ENCODE measurements around the gene ARHGEF11. TPM values are rescaled to one million over a fixed set of nuclear protein-coding genes. Genes with fewer than 3 reads are reported as not detected.

ARHGEF11 gene
- total and polyA plus RNA-seq, 9 of the 15 experiments (the other 6 are each of a cell fraction or from before 2014, with no cell fraction given): 0.14 to 15.5 (median 9.0) TPM

DNA sequence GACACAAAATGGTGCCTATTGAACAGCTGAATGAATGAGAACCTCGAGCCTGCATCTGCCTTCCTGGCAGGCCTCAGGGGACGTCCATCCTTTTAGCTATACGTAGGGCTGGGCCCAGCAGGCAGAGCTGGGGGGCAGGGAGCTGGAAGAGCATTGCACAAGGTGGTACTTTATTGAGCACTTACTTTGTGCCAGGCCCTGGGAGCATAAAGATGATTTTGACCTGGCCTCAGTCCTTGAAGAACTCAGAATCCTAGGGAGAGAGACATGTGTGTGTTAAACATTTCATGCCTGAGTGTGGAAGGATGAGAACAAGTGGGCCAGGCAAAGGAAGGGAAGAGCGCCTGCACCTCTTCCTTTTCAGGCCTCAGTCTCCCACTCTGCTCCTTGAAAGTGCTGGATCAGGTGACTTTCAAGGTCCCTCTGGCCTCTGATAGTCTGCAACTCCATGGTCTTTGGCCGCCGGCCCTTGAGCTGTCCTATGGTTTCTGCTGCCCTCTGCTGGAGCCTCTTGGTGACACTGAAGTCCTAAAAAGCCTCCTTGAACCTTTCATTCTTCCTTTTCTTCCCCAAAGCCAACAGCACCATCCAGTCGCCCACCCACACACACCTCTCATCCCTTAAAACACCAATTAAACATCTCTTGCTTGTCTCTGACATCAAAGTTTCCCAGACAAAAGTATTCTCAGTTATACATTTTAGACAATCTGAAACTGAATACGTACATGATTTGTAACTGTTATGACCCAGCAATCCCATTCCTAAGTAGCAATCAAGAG, 155.6 kb downstream of the ARHGEF11 start (continued):
- no peak for TF ChIP-seq MYNN (IDR thresholded peaks at IDR 0.05)
- TF ChIP-seq MYNN (CRISPR knock-in tag; IDR thresholded peaks at IDR 0.05): no peak
- TF ChIP-seq MAZ (CRISPR knock-in tag; conservative IDR thresholded peaks at IDR 0.05 in 1 of 2, IDR thresholded peaks at IDR 0.05 in 1 of 2): peak in 1 of 2 experiments; percentile 62; a peak in 2 of 4 replicates
- TF ChIP-seq, protein P1, sequence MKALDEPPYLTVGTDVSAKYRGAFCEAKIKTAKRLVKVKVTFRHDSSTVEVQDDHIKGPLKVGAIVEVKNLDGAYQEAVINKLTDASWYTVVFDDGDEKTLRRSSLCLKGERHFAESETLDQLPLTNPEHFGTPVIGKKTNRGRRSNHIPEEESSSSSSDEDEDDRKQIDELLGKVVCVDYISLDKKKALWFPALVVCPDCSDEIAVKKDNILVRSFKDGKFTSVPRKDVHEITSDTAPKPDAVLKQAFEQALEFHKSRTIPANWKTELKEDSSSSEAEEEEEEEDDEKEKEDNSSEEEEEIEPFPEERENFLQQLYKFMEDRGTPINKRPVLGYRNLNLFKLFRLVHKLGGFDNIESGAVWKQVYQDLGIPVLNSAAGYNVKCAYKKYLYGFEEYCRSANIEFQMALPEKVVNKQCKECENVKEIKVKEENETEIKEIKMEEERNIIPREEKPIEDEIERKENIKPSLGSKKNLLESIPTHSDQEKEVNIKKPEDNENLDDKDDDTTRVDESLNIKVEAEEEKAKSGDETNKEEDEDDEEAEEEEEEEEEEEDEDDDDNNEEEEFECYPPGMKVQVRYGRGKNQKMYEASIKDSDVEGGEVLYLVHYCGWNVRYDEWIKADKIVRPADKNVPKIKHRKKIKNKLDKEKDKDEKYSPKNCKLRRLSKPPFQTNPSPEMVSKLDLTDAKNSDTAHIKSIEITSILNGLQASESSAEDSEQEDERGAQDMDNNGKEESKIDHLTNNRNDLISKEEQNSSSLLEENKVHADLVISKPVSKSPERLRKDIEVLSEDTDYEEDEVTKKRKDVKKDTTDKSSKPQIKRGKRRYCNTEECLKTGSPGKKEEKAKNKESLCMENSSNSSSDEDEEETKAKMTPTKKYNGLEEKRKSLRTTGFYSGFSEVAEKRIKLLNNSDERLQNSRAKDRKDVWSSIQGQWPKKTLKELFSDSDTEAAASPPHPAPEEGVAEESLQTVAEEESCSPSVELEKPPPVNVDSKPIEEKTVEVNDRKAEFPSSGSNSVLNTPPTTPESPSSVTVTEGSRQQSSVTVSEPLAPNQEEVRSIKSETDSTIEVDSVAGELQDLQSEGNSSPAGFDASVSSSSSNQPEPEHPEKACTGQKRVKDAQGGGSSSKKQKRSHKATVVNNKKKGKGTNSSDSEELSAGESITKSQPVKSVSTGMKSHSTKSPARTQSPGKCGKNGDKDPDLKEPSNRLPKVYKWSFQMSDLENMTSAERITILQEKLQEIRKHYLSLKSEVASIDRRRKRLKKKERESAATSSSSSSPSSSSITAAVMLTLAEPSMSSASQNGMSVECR (CRISPR knock-in tag; IDR thresholded peaks at IDR 0.05): no peak
- TF ChIP-seq MIER1 (IDR thresholded peaks at IDR 0.05; ENCODE audit: low read depth): no peak
- TF ChIP-seq, protein P2, sequence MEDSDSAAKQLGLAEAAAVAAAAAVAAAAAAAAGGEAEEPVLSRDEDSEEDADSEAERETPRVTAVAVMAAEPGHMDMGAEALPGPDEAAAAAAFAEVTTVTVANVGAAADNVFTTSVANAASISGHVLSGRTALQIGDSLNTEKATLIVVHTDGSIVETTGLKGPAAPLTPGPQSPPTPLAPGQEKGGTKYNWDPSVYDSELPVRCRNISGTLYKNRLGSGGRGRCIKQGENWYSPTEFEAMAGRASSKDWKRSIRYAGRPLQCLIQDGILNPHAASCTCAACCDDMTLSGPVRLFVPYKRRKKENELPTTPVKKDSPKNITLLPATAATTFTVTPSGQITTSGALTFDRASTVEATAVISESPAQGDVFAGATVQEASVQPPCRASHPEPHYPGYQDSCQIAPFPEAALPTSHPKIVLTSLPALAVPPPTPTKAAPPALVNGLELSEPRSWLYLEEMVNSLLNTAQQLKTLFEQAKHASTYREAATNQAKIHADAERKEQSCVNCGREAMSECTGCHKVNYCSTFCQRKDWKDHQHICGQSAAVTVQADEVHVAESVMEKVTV (CRISPR knock-in tag; IDR thresholded peaks at IDR 0.05): peak; percentile 89
- TF ChIP-seq, protein P3, sequence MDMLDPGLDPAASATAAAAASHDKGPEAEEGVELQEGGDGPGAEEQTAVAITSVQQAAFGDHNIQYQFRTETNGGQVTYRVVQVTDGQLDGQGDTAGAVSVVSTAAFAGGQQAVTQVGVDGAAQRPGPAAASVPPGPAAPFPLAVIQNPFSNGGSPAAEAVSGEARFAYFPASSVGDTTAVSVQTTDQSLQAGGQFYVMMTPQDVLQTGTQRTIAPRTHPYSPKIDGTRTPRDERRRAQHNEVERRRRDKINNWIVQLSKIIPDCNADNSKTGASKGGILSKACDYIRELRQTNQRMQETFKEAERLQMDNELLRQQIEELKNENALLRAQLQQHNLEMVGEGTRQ (CRISPR knock-in tag; IDR thresholded peaks at IDR 0.05): peak; percentile 73
- TF ChIP-seq, protein P4, sequence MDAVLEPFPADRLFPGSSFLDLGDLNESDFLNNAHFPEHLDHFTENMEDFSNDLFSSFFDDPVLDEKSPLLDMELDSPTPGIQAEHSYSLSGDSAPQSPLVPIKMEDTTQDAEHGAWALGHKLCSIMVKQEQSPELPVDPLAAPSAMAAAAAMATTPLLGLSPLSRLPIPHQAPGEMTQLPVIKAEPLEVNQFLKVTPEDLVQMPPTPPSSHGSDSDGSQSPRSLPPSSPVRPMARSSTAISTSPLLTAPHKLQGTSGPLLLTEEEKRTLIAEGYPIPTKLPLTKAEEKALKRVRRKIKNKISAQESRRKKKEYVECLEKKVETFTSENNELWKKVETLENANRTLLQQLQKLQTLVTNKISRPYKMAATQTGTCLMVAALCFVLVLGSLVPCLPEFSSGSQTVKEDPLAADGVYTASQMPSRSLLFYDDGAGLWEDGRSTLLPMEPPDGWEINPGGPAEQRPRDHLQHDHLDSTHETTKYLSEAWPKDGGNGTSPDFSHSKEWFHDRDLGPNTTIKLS (IDR thresholded peaks at IDR 0.05; ENCODE audit: borderline replicate concordance, low read depth): peak; percentile 26; the same call in 1 of the 2 replicates
- TF ChIP-seq, protein P5, sequence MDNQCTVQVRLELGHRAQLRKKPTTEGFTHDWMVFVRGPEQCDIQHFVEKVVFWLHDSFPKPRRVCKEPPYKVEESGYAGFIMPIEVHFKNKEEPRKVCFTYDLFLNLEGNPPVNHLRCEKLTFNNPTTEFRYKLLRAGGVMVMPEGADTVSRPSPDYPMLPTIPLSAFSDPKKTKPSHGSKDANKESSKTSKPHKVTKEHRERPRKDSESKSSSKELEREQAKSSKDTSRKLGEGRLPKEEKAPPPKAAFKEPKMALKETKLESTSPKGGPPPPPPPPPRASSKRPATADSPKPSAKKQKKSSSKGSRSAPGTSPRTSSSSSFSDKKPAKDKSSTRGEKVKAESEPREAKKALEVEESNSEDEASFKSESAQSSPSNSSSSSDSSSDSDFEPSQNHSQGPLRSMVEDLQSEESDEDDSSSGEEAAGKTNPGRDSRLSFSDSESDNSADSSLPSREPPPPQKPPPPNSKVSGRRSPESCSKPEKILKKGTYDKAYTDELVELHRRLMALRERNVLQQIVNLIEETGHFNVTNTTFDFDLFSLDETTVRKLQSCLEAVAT (IDR thresholded peaks at IDR 0.05): 0 out of 4 replicates have a peak, but pooled peaks of 1 of the 2 experiments have one; percentile 51
- TF ChIP-seq TBL1XR1 (IDR thresholded peaks at IDR 0.05; ENCODE audit: low read length in 2 of 2): peak in 1 of 2 experiments; percentile 30; a peak in 1 of 4 replicates
- TF ChIP-seq SIN3B (IDR thresholded peaks at IDR 0.05; ENCODE audit: low read depth): peak; percentile 14; the same call in 1 of the 2 replicates
- TF ChIP-seq DMBX1 (CRISPR knock-in tag; IDR thresholded peaks at IDR 0.05; ENCODE audit: borderline replicate concordance): no peak
- TF ChIP-seq CTCF (IDR thresholded peaks at IDR 0.05 in 2 of 3, conservative IDR thresholded peaks at IDR 0.05 in 1 of 3; ENCODE audit: insufficient read depth in 2 of 3, low read depth in 1 of 3, low read length in 3 of 3): peak; percentile 89 to 95 (median 90)

Measured in K562 (cell line).